Uterus (tissue), 4 donors: ENCODE data around the gene ASPG. TPM values are rescaled to one million over a fixed set of nuclear protein-coding genes. Genes with fewer than 3 reads are reported as not detected.

Experiments used
- DNase-seq, 2 donors: peaks; one replicate each; pipeline ENCODE4 v3.0.0-alpha.2; 2019 to 2020
- H3K27ac ChIP-seq, 2 donors: fragments of 200-600 bp; sonication (generic); 1 replicate in 1 of 2; 2 replicates in 1 of 2; pipeline ENCODE4 v1.5.1; 2016 to 2018
- H3K27me3 ChIP-seq, 2 donors: fragments of 200-600 bp; sonication (generic); one replicate each; pipeline ENCODE4 v1.5.1; 2018 to 2019; ENCODE audit warnings: control low read depth in 1 of 2
- H3K36me3 ChIP-seq, 2 donors: fragments of 200-600 bp; sonication (generic); one replicate each; pipeline ENCODE4 v1.5.1; 2019; ENCODE audit warnings: control low read depth in 1 of 2
- H3K4me1 ChIP-seq, 2 donors: fragments of 200-600 bp; sonication (generic); one replicate each; pipeline ENCODE4 v1.5.1; 2018 to 2019; ENCODE audit warnings: control low read depth in 1 of 2
- H3K4me3 ChIP-seq, 2 donors: fragments of 200-600 bp; sonication (generic); 1 replicate in 1 of 2; 2 replicates in 1 of 2; pipeline ENCODE4 v1.5.1; 2018 to 2019; ENCODE audit warnings: mild to moderate bottlenecking in 1 of 2
- H3K9me3 ChIP-seq, 2 donors: fragments of 200-600 bp; sonication (generic); one replicate each; pipeline ENCODE4 v1.5.1; 2019; ENCODE audit warnings: control low read depth in 1 of 2
- POLR2A ChIP-seq, 2 donors: fragments of 450-650 bp; IDR thresholded peaks; one replicate each; pipeline ENCODE4 v1.6.1; 2016; ENCODE audit warnings: antibody characterized with exemption in 2 of 2, mild to moderate bottlenecking in 1 of 2, moderate library complexity in 1 of 2
- intact Hi-C: fragments of 100-400 bp; cut with DNase I; formaldehyde crosslinking; loops from one replicate; pipeline ENCODE4 v1.15.1; 2023; ENCODE audit warnings: low total_unique reads
- total RNA-seq, 4 donors: library from RNA; depleted of rRNA in 3 of 4; stranded (reverse); fragments of >200 nt in 3 of 4; gene quantifications; one replicate each; pipeline versions ENCODE4 v1.1.0 to v1.2.4, GENCODE V29; 2014 to 2023
- TF ChIP-seq, protein P1 (sequence below), 4 experiments: fragments of 200-600 bp in 2 of 4; fragments of 450-650 bp in 2 of 4; sonication (generic) in 2 of 4; IDR thresholded peaks; one replicate each; pipeline ENCODE4 v1.5.1; 2016 to 2019; ENCODE audit warnings: antibody characterized with exemption in 4 of 4, mild to moderate bottlenecking in 2 of 4, moderate library complexity in 1 of 4
- donor health status: DM: yes; HTN: yes; CAD: no.

The ASPG gene
- total RNA-seq, 4 donors from 2014 or later: 0.41 to 16.2 (median 0.51) TPM; not detected in 1

DNA sequence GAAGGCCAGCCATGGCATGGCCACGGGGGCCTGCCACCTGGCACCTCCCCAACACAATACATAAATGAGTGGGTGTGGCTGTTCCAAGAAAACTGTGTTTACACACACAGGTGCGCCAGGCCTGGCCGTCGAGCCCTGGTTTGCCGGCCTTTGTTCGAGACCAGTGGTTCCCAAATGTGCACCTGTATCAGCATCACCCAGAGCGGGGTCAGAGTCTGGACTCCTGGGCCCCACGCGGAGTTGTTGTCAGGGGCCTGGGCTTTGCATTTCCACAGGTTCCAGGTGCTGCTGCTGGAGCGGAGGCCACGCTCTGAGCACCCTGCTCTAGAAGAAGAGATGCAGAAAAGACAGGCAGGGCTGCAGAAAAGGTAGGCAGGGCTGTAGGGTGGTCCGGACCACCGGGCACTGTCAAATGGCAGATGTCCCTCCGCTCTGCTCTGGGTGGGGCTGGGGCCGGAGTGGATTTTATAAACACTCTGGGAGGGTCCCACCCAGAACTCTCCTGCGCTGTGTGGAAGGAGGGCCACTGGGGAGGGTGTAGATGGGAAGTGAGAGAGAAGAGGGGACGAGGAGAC, 4.2 kb upstream of the ASPG start:
- intact Hi-C loops: no loop called here
- Histone ChIP-seq H3K4me1 (peaks cover 0 to 3% of the 10 kb centered on the region in 2 donors), H3K27ac (no peak overlapping the region), H3K9me3 (no peaks in the 10 kb centered on the region), H3K36me3 (no peaks in the 10 kb centered on the region), H3K4me3 (no peak overlapping the region), H3K27me3 (no peaks in the 10 kb centered on the region)
- no peak for TF ChIP-seq POLR2A (IDR thresholded peaks at IDR 0.05)
- TF ChIP-seq, protein P1, sequence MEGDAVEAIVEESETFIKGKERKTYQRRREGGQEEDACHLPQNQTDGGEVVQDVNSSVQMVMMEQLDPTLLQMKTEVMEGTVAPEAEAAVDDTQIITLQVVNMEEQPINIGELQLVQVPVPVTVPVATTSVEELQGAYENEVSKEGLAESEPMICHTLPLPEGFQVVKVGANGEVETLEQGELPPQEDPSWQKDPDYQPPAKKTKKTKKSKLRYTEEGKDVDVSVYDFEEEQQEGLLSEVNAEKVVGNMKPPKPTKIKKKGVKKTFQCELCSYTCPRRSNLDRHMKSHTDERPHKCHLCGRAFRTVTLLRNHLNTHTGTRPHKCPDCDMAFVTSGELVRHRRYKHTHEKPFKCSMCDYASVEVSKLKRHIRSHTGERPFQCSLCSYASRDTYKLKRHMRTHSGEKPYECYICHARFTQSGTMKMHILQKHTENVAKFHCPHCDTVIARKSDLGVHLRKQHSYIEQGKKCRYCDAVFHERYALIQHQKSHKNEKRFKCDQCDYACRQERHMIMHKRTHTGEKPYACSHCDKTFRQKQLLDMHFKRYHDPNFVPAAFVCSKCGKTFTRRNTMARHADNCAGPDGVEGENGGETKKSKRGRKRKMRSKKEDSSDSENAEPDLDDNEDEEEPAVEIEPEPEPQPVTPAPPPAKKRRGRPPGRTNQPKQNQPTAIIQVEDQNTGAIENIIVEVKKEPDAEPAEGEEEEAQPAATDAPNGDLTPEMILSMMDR (IDR thresholded peaks at IDR 0.05): no peak
- no peak for DNase-seq

DNA sequence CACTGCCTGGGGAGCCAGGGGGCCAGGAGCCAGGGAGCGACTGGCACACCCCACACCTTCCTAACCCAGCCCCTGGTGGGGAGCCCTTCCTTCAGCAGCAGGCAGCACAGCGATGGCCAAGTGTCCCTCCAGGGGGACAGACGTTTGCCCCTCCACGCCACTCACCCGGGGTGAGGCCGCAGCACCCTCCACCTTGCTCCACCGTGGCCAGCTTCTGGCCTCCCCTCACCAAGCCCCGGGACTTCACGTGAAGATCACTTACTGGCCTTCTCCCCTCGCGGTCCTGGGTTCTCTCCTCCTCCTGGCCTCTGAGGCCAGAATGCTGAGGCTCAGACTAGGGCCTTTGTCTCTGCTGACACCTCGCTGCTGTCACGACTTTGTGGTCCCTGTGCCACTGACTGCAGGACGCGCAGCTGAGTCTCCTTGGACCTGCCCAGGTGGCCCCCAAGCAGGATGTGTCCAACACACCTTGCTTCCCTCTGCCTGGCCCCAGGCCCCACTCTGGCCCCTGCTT, 3.5 kb upstream of the ASPG start:
- Histone ChIP-seq H3K4me3 (no peak overlapping the region), H3K27ac (no peak overlapping the region), H3K9me3 (no peaks in the 10 kb centered on the region), H3K36me3 (no peaks in the 10 kb centered on the region), H3K4me1 (peaks cover 0 to 3% of the 10 kb centered on the region in 2 donors), H3K27me3 (no peaks in the 10 kb centered on the region)
- TF ChIP-seq POLR2A (IDR thresholded peaks at IDR 0.05): no peak
- TF ChIP-seq, protein P1 (IDR thresholded peaks at IDR 0.05): no peak
- intact Hi-C loops: no loop called here
- DNase-seq: no peak

DNA sequence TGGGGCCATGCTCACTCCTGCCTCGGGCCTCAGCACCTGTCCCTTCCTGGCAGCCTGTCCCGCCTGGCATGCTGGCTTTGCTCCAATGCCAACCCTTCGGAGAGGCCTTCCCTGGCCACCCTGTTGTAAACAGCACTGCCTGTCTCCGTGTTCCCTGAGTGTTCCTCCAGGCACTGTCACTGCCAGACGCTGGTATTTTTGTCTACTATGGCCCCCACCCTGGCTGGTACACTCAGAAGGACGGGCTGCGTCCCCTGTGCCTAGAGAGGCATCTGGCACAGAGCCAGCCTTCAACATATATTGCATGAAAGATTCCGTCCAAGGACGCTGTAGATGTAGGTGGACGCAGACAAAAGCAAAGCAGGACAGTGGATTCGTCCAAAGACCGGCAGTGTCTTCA, 2.7 kb upstream of the ASPG start:
- Histone ChIP-seq H3K4me1 (peaks cover 0 to 3% of the 10 kb centered on the region in 2 donors), H3K27ac (no peak overlapping the region), H3K9me3 (no peaks in the 10 kb centered on the region), H3K36me3 (no peaks in the 10 kb centered on the region), H3K4me3 (no peak overlapping the region), H3K27me3 (no peaks in the 10 kb centered on the region)
- peak; percentile 13 for DNase-seq
- TF ChIP-seq, protein P1 (IDR thresholded peaks at IDR 0.05): no peak
- intact Hi-C loops: no loop called here

DNA sequence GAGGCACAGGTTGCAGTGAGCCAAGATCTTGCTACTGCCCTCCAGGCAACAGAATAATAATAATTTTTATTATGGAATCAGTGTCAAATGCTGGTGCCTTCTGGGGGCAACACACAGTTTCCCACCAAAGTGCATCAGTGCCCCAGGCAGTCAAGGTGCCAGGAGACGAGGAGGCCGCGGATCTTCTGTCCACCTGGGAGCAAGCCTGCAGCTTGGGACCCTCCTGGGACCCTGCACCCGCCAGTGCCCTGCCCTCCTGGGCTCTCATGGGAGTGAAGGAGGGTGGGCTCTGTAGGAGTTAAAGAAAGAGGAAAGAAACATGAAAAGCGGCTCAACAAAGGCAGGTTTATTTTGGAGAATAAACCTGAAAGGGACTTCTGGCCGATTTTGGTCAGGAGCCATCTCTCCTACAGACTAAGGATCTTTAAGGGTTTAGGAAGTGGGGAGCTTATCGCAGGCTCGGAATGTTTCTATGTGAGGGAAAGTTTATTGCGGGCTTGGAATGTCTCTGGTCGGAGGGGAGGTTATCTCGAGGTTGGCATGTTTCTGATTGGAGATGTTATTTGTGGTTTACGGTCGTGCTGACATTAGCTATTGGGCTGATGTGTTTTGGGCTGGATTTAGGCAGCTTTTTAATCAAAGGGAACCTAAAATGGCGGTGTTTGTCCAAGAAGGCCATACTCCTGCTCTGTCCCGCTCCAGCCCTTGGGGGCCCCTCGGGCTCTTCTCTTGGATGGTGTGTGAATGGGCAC, 1.1 kb upstream of the ASPG start:
- no peaks in the 10 kb centered on the region for H3K27me3 ChIP-seq
- no peaks in the 10 kb centered on the region for H3K36me3 ChIP-seq
- H3K9me3 ChIP-seq: no peaks in the 10 kb centered on the region
- DNase-seq: no peak
- peak overlapping the region in 1 of 2 donors; percentile 77 for H3K27ac ChIP-seq
- peaks cover 0 to 3% of the 10 kb centered on the region in 2 donors for H3K4me1 ChIP-seq
- intact Hi-C loops: no loop called here
- no peak overlapping the region for H3K4me3 ChIP-seq
- TF ChIP-seq, protein P1 (IDR thresholded peaks at IDR 0.05): no peak
- TF ChIP-seq POLR2A (IDR thresholded peaks at IDR 0.05): no peak

DNA sequence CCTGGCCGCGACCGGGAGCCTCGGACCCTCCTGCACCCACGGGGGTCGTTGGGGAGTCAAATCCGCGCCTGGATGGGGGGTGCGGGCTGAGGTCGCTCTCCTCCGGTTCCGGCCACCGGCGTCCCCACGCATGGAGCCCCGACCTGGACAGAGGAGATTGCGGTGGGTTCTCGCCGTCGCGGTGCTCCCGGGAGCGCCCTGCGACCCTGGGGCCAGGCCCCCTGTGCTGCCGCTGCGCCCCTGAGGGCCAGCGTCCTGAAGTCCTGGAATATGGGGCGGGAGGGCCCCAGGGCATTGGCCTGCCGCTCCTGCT, 345 bp downstream of the ASPG start:
- Histone ChIP-seq H3K4me1 (peaks cover 0 to 3% of the 10 kb centered on the region in 2 donors), H3K36me3 (no peaks in the 10 kb centered on the region), H3K27ac (peak overlapping the region in 1 of 2 donors; percentile 66), H3K4me3 (peak overlapping the region in 1 of 2 donors; percentile 51), H3K27me3 (no peaks in the 10 kb centered on the region), H3K9me3 (no peaks in the 10 kb centered on the region)
- TF ChIP-seq POLR2A (IDR thresholded peaks at IDR 0.05): no peak
- TF ChIP-seq, protein P1 (IDR thresholded peaks at IDR 0.05): no peak
- intact Hi-C loops: no loop called here
- no peak for DNase-seq
